Activated CD8-positive, alpha-beta memory T cell treated with anti-CD3 and anti-CD28 coated beads for 36 hours (primary cell): ENCODE results near the gene UMODL1. TPM values are rescaled to one million over a fixed set of nuclear protein-coding genes. Genes with fewer than 3 reads are reported as not detected.

Source experiments
- CTCF ChIA-PET: fragments of 350-600 bp; sonication (Branson Sonifier 250); formaldehyde crosslinking; loops from one replicate; lab custom pipeline; 2021; ENCODE audit warnings: antibody characterized with exemption; lab: Charles Lee
- POLR2A ChIA-PET: fragments of 350-600 bp; sonication (Branson Sonifier 250); formaldehyde crosslinking; loops from one replicate; lab custom pipeline; 2021; ENCODE audit warnings: antibody characterized with exemption; lab: Charles Lee
- total RNA-seq, 2 experiments: library from RNA; stranded (reverse); gene quantifications; one replicate each; pipeline ENCODE4 v1.2.3, GENCODE V29; 2021

Gene UMODL1
- total RNA-seq, 2 experiments from 2014 or later = not detected

DNA sequence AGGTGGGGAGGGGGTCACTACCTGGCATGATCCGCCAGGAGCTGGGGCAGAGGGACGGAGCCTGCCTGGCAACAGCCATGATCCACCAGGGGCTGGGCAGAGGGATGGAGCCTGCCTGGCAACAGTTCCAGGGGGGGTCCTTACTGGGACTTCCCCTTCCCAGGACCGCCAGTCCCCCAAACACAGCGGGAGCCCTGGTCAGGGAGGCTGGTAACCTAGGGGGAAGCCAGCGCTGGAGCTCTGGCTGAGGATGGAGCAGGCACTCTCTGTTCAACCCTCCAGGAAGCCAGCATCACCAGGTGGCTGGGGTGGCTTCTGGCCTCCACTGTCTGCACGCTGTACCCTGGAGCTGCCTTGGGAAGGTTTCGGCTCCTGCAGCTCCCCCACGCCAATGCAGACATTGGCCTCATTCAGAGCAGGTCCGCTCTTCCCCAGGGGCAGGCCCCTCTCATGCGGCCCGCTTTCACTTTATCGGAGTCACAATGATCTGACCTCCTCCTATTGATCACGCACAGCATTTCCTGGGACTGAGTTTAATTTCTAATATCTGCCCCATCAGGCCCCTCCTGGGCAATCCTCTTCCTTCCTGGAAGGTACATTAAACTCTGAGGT, 79.5 kb downstream of the UMODL1 start:
- POLR2A ChIA-PET = no interaction called here
- CTCF ChIA-PET = interaction anchor here (3.6 kb wide), 1 partner anchor 109 kb away, joined by 16 read pairs; no protein-coding TSS in a partner anchor

DNA sequence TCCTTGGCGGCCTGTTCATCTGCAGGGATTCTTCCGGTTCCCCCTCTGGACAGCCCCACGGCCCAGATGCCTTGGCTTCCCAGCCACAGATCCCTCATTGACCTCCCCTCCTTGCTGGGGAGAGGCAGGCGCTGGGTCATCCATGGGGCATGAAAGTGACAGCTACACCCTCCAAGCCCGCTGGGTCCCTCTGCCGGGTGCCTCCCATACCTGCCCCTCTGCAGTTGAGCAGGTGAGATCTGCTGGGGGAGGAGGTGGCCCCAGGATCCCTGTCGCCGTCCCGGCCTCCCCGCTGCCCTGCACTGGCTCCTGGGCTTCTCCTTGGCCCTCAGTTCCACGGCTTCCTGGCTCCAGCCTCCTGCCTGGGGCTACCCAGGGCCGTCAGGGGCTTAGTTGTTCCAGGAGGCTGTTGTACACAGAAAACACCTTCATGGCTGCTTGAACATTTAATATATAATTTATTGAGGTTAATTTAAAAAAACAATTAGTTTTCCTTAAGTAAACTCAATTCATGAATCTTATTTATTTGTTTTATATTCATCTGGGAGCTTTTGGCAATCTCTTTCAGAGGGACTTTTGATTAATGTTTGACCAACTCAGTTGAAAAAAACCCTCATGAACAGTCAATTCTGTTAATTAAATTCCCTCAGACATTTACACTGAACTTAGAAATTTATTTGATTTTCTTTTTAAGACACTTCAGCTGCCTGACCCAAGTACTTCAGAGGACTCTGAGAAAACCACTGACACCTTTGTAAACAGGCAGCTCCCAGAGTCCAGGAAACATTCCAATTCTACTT, 80.2 kb downstream of the UMODL1 start:
- ChIA-PET CTCF (interaction anchor here (3.6 kb wide), 1 partner anchor 108 kb away, joined by 16 read pairs; no protein-coding TSS in a partner anchor), POLR2A (no interaction called here)

DNA sequence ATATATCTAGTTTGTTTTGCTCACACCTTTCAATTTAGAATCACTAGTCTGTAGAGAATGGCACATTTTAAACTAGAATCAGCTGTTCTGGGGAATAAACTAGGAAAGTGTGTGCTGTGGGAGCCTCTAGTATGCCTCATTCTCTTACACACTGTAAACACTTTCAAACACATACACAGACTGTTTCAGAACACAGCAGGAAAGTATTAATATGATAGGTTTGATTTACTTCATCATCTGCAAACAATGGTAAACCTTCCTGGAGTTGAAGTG, 80.8 kb downstream of the UMODL1 start:
- POLR2A ChIA-PET = no interaction called here
- CTCF ChIA-PET = interaction anchor here (1.2 kb wide), 1 partner anchor 107 kb away, joined by 5 read pairs; no protein-coding TSS in a partner anchor

DNA sequence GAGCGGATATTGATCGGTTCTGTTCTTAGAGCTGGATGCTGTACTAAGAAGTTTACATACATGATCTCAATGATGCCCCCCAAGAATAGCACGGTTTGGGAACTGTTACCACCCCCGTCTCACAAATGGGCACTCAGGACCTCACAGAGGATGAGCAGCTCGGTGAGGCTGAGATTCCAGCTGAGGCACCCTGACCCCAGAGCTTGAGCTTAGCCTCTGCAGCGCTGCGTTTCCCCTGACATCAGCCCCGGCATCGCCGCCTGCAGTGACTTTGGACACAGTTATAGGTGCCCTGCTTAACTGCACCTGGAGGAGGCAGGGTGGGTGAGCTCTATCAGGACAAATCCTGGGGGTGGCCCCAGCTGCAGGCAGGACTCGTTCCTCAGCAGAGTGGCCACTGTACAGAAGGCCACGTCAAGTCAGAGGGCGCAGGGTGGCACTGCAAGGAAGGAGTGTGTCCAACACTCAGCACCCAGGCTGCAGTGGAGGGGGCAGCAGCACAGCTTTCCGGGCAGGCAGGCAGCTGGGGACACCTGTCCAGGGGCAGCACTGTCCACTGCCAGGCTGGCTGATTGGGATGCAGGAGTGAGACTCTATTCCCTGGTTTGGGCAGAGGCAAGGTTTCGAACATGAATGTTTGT, 82.0 kb downstream of the UMODL1 start:
- CTCF ChIA-PET = interaction anchor here (0.7 to 1.2 kb wide), 2 partner anchors 106 to 337 kb away, joined by 3 to 5 read pairs; no protein-coding TSS in a partner anchor

DNA sequence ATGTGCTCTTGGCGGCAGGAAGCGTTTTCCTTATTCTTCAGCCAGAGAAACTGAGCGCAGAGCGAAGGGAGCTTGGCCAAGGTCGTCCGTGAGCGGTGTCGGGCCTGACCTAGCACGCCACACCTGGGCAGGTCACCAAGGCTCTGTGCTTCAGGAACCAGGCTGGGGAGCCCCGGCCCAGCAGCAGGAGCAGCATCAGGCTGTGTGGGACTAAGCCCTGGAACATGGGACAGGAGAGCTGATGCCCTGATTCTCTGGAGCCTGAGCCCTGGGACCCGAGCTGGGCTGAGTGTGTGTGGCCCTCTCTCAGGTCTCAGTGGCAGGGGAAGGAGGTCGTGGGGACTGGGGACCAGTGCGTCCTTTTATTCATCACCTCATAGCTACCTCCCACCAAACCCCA, 82.6 kb downstream of the UMODL1 start:
- CTCF ChIA-PET = no interaction called here
- POLR2A ChIA-PET = no interaction called here

More for the DNA sequence above, 82.0 kb downstream of the UMODL1 start:
- POLR2A ChIA-PET = no interaction called here

DNA sequence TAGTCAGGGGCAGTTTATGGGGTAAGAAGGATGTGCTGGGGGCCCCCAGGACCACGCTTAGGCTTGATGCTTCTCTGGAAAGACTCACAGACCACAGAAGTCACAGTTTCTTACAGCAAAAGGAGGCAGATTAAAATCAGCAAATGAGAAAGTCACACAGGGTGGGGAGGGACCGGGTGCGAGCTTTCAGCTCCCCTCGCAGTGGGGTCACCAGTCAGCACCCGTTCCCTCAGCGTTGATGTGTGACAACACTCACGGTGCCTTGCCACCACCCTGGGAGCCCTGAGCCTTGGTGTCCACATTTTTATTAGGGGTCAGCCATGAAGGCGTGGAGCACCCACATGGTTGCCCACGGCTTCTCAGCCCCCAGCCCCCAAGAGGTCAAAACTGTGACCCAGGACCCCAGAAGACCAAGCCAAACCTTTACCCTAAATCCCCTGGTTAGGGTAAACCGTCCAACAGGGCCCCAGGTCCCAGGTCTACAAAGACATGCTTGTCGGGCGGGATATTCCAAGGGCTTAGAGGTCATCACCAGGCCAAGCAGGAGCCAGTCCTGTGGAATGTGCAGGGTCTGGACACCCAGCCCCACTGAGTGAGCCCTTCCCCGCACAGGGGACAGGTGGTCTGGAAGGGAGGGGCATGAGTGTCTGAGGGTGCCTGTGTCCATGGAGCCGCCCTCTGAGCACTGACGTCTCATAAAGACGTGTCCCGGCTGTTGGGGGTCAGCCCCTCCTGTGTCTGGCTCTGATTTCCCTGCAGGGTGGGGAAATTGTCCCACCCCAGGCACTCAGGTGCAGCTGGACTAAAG, 83.3 kb downstream of the UMODL1 start:
- ChIA-PET CTCF (interaction anchor here (0.9 kb wide), 1 partner anchor 9 kb away, joined by 3 read pairs; no protein-coding TSS in a partner anchor), POLR2A (no interaction called here)

DNA sequence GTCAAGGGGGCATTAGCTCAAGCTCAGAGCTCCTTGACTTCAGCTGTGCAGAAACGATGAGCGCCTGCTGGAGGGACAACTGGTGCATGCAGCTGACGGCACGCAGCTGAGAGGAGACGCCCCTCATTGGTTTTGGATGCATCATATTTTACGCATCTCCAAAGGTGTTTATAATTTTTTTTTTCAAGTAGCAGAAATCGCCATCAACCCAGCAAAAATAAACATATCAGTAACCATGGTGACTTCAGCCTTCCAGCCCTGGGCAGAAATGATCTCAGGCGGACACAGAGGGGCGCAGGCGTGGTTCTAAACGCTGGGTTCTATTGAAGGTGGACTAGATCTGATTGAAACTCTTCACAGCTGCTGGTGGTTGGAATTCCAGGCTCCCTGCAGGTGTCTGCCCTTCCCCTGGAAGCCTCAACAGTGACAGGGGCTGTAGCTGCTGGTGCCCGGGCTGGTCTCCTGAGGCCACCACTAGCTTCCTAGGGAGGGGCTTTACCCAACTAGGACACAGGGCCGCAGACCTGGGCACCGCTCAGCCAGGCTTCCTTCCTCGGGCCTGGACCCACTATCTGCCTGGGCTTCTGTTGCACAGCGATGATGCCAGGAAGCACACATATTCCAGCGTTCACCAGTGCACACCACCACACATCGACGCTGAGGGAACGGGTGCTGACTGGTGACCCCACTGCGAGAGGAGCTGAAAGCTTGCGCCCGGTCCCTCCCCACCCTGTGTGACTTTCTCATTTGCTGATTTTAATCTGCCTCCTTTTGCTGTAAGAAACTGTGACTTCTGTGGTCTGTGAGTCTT, 84.1 kb downstream of the UMODL1 start:
- POLR2A ChIA-PET = no interaction called here
- CTCF ChIA-PET = interaction anchor here (0.9 to 1.0 kb wide), 2 partner anchors 9 kb away, joined by 3 read pairs; no protein-coding TSS in a partner anchor

DNA sequence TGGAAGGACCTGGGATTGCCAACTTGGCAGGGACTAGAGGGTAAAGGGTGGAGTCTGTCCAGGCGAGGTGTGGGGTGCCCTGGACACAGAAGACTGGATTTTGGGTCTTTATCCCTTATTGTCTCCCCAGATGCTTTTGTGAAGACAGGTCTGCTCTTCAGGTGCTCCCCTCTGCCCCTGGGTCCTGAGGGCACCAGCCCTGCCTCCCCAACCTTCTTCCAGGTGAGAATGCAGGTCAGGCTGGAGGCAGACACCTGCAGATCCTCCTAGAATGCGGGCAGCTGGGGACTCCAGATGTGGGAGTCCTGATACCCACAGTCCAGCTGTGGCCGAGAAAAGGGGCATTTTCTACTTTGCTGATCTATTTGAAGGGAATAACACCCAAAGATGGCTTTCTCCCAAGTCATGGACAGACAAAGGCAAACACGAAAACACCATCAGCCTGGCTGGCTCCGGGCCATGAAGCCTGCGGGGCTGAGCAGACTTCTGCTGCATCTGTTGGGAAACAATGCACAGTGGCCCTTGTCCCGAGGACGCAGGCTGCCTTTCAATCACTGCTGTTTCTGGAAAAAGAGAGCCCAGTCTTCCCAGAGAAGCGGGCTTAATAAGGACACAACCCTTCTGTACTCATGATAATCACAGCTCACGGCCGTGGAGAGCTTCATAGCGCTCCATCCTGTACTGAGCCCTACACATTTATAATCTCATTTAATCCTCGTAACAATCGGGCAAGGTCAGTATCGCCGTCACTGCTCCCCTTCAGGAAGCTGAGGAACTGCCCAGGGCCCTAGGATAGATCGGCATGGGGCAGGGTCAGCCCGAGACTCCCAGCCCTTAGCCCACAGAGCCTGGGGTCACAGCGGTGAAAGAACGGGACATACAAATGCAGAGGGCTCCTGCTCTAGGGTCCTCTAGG, 85.8 kb downstream of the UMODL1 start:
- POLR2A ChIA-PET = no interaction called here
- CTCF ChIA-PET = interaction anchor here (2.4 kb wide), 1 partner anchor 102 kb away, joined by 8 read pairs; no protein-coding TSS in a partner anchor

DNA sequence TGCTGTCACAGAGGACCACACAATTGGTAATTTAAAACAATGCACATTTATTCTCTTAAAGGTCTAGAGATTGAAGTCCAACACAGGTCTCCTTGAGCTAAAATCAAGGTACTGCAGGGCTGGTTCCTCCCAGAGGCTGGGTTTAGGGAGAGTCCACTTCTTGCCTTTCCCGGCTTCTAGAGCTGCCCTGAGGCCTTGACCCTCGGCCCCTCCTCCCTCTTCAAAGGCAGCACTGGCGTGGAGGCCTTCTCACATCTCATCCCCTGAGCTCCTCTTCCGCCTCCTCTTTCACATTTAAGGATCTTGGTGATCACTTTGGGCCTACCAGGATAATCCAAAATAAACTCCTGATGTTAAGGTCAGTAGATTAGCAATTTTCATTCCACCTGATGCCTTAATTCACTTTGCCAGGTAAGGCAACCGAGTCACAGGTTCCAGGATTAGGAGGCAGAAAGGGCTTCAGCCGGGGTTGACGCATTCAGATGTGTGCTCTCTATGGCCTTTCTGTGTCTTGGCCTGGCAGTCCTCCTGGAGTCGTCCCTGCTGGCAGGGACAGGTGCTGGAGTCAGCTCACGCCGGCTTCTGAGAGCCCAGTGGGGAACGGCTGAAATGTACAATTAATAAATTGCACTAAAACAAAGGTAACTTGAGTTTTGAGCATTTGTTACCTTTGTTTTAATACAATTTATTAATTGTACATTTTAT, 86.6 kb downstream of the UMODL1 start:
- POLR2A ChIA-PET = no interaction called here
- CTCF ChIA-PET = interaction anchor here (2.4 kb wide), 1 partner anchor 101 kb away, joined by 8 read pairs; no protein-coding TSS in a partner anchor

DNA sequence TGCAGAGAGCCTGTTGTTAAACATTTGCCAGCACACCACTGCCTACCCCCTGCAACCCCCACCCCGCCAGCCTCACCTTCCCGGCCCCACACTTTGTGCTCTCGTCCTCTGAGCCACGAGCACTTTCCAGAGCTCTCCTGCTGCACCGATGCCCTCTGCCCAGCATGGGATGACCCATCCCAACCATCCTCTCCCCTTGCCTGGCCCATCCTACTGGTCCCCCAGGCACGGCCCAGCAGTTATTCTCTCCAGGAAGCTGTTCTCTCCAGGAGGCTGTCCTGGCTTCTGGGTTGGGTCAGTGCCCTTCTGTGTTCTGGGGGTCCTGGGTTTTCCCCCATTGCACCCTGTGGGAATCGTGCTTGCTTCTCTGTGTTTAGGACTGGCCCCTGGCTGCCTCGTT, 87.7 kb downstream of the UMODL1 start:
- ChIA-PET CTCF (interaction anchor here (2.4 kb wide), 1 partner anchor 100 kb away, joined by 8 read pairs; no protein-coding TSS in a partner anchor), POLR2A (no interaction called here)

DNA sequence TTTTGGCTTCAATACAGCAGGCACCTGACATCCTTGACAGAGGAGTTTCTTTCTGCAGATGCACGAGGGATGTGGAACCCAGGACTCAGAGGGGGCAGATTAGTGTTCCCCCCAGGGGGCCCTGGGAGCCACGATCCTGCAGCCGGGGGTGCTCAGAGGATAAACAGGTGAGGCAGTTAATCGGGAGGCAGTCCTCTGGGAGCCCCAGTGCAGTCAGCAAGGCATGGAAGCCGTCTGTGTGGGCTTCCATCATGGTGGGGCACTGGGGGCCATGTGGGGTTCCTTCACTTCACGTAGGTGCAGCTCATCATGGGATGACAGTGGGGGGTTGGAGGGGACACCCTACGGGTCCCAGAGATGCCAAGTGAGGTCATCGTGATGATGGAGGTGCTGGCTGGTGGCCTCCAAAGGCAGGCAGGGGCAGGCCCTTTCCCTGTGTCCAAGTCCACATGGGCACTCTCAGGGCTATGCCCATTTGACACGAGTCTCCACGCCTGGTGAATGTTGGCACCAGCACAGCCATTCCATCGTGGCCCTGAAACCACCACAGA, 88.5 kb downstream of the UMODL1 start:
- POLR2A ChIA-PET = no interaction called here
- CTCF ChIA-PET = interaction anchor here (2.4 kb wide), 1 partner anchor 99 kb away, joined by 8 read pairs; no protein-coding TSS in a partner anchor

DNA sequence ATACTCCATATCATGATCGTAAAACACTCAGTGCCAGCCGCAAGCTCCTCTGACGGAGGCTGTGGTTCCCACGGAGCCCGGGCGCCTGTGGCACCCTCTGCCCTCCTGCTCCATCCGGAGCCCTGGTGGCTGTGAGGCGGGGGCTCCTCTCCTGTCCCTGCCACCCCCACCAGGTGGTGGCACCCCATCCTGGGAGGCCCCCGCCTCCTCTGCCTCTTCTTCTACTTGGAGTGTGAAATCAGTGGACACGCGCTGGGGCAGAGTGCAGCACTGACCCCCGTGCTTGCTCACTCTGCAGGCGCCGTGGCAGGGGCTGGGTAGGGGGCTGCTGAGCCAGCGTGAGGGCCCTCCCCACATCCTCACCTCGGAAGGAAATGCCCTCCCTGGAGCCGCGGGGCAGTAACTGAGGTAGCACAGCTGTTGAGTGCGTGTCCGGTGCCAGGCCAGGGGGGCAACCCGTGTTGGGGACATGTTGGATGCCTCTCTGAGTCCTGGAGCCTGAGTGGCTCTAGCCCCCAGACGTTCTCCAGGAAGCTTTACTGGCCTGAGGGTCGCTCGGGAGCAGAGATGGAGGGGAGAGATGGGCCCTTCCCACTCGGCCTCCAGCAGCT, 89.1 kb downstream of the UMODL1 start:
- CTCF ChIA-PET = no interaction called here
- POLR2A ChIA-PET = no interaction called here

DNA sequence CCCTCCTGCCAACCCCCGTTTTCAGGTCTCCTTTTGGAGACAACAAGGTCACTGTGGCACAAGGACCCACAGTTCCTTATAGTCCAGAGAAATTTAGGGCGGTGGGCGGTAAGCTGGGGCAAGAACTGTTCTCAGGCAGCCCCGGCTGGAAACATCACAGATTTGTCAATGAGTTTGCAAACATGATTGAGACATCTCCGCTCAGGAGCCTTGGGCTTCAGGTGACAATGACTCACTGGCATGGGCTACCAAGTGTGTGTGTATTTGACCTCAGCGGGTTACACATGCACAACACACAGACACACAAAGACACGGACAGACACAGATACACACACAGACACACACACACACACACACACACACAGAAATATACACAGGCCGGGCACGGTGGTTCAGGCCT, 89.6 kb downstream of the UMODL1 start:
- CTCF ChIA-PET = no interaction called here
- POLR2A ChIA-PET = no interaction called here

DNA sequence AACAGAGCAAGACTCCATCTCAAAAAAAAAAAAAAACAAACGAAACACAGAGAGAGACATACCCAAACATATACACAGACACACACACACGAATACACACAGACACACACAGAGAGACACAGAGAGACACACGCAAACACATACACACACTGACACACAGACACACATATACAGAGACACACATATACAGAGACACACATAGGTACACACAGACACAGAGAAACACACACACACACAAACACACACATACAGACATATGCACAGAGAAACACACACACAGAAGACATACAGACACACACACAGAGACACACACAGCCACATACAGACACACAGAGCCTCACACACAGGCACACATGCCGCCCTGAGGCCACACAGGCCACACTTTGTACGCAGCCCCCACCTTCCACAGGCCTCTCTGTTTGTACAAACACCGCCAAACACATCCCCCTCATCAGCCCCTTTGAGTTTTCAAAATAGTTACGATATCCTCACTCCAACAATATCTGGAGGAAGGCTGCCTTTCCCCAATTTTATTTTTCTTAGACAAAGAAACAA, 90.4 kb downstream of the UMODL1 start:
- ChIA-PET POLR2A (no interaction called here), CTCF (no interaction called here)

DNA sequence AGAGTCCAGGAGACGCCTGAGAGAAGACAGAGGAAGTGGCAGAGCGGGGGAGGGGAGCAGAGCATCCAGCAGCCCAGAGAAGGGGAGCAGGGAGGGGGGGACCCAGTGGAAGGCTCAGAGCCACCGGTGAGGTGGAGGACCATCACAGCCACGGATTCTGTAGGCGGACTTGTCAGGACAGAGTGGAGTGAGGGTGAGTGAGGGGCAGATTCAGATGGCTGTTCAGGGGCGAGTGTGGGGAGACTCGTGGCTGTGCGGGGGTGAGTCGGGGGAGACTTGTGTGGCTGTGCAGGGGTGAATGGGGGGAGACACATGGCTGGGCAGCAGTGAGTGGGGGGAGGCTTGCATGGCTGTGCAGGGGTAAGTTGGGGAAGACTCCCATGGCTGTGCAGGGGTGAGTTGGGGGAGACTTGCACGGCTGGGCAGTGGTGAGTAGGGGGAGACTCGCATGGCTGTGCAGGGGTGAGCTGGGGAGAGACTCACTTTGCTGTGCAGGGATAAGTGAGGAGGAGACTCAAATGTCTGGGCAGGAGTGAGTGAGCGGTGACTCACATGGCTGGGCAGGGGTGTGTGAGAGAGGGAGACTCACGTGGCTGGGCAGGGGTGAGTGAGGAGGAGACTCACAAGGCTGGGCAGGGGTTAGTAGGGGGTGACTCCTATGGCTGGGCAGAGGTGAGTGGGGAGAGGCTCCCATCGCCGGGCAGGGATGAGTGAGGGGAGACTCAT, 91.0 kb downstream of the UMODL1 start:
- ChIA-PET CTCF (no interaction called here), POLR2A (no interaction called here)
